ENCODE measurements around the gene ADAM10. TPM values are rescaled to one million over a fixed set of nuclear protein-coding genes. Genes with fewer than 3 reads are reported as not detected.
"Not testable (repeated sequence)": the region's sequence is repeated elsewhere in the genome, so short reads cannot be mapped to it uniquely, and the experiment has no call there.

ADAM10 gene
- total RNA-seq, 1 donor from 2014 or later: 140 TPM

DNA sequence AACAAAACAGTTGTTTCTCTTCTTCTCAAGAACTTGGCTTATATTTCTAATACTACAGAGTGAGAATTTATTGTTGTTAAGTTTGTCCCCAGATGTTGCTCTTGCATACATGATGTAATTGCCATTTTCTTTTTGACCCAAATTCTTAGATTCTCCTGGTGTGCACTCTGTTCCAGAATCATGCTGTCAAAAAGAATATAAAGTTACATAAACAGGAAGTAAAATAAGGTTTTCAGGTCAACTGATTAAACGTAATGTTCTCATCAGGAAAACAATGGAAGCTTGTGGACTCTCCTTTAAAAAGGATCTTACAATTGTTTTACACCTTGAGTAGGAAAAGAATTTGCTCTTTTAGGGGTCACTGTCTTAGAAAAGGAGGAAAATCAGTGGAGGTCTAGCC lies 121.8 kb downstream of the ADAM10 start:
- Mint-ChIP-seq H3K27ac (ENCODE audit: unreplicated experiment) (no peak overlapping the region), H3K9me3 (ENCODE audit: unreplicated experiment) (peaks cover 4% of the 10 kb centered on the region), H3K27me3 (ENCODE audit: unreplicated experiment) (no peaks in the 10 kb centered on the region), H3K36me3 (ENCODE audit: unreplicated experiment) (peaks cover 14% of the 10 kb centered on the region), H3K4me3 (ENCODE audit: unreplicated experiment) (no peak overlapping the region), H3K4me1 (ENCODE audit: low read depth, unreplicated experiment) (no peaks in the 10 kb centered on the region)
- DNase-seq: no peak
- TF ChIP-seq CTCF (IDR thresholded peaks at IDR 0.05; ENCODE audit: partially characterized antibody, unreplicated experiment): no peak

DNA sequence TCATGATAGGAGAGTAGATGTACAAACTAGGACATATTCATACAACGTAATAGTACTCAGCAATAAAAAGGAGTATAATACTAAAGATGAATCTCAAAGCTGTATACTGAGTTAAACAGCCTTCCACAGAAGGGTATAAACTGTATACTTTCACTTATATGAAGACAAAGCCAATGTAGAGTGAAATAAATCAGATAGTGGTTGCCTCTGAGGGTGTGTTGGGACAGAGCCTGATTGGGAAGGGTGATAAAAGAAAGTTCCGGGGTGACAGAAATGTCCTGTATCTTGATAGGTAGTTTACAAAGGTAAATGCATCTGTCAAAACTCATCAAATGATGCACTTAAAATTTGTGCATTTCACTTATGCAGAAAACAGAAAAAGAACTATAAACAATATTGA lies 122.5 kb downstream of the ADAM10 start:
- no peak for TF ChIP-seq CTCF (IDR thresholded peaks at IDR 0.05; ENCODE audit: partially characterized antibody, unreplicated experiment)
- no peak for DNase-seq
- Mint-ChIP-seq H3K36me3 (ENCODE audit: unreplicated experiment) (peaks cover 14% of the 10 kb centered on the region), H3K27me3 (ENCODE audit: unreplicated experiment) (no peaks in the 10 kb centered on the region), H3K4me3 (ENCODE audit: unreplicated experiment) (no peak overlapping the region), H3K9me3 (ENCODE audit: unreplicated experiment) (peaks cover 4% of the 10 kb centered on the region), H3K4me1 (ENCODE audit: low read depth, unreplicated experiment) (no peaks in the 10 kb centered on the region), H3K27ac (ENCODE audit: unreplicated experiment) (no peak overlapping the region)

- Mint-ChIP-seq H3K4me3 (ENCODE audit: unreplicated experiment) (no peak overlapping the region), H3K27ac (ENCODE audit: unreplicated experiment) (no peak overlapping the region), H3K4me1 (ENCODE audit: low read depth, unreplicated experiment) (no peaks in the 10 kb centered on the region), H3K36me3 (ENCODE audit: unreplicated experiment) (peaks cover 13% of the 10 kb centered on the region), H3K27me3 (ENCODE audit: unreplicated experiment) (no peaks in the 10 kb centered on the region), H3K9me3 (ENCODE audit: unreplicated experiment) (peaks cover 4% of the 10 kb centered on the region)
- no peak for TF ChIP-seq CTCF (IDR thresholded peaks at IDR 0.05; ENCODE audit: partially characterized antibody, unreplicated experiment)
- DNase-seq: no peak
Measured at GRCh38 chr15:58626378-58626777, 123.1 kb downstream of the ADAM10 start.

DNA sequence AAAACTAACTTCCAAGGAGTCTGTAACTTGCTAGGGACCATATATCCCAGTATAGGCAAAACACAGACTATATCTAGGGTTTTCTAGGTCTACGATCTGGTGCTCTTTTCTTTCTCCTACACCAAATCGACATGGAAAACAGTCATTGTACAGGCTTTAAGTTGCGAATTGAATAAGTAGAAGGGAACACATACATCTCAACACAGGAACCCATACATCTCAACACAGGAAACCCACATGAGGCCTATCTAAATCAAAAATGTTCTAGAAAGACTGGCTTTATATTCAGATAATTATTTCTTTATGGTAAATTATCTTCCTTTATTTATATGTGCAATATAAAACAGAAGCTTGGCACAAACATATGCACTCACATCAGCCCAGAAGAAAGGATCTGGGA lies 126.6 kb downstream of the ADAM10 start:
- no peak for DNase-seq
- Mint-ChIP-seq H3K27me3 (ENCODE audit: unreplicated experiment) (no peaks in the 10 kb centered on the region), H3K4me3 (ENCODE audit: unreplicated experiment) (no peak overlapping the region), H3K36me3 (ENCODE audit: unreplicated experiment) (peaks cover 15% of the 10 kb centered on the region), H3K27ac (ENCODE audit: unreplicated experiment) (no peak overlapping the region), H3K4me1 (ENCODE audit: low read depth, unreplicated experiment) (no peaks in the 10 kb centered on the region), H3K9me3 (ENCODE audit: unreplicated experiment) (peaks cover 4% of the 10 kb centered on the region)
- TF ChIP-seq CTCF (IDR thresholded peaks at IDR 0.05; ENCODE audit: partially characterized antibody, unreplicated experiment): no peak

DNA sequence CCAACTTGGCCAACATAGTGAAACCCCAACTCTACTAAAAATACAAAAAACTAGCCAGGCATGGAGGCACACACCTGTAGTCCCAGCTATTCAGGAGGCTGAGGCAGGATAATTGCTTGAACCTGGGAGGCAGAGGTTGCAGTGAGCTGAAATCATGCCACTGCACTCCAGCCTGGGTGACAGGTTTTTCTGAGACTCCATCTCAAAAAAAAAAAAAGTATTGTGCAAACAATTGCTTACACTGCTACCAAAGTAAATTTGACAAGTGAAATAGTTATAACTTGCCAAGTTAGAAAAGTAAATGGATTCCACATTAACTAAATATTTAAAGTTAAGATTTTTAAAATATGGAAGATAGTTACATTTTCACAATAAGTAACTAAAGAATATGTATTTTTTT lies 129.2 kb downstream of the ADAM10 start:
- DNase-seq; H3K27ac Mint-ChIP-seq (ENCODE audit: unreplicated experiment); H3K4me3 Mint-ChIP-seq (ENCODE audit: unreplicated experiment); H3K9me3 Mint-ChIP-seq (ENCODE audit: unreplicated experiment); H3K27me3 Mint-ChIP-seq (ENCODE audit: unreplicated experiment); H3K4me1 Mint-ChIP-seq (ENCODE audit: low read depth, unreplicated experiment): not testable (repeated sequence)
- H3K36me3 Mint-ChIP-seq (ENCODE audit: unreplicated experiment): peaks cover 25% of the 10 kb centered on the region

GRCh38 chr15:58616171-58616570 lies 133.3 kb downstream of the ADAM10 start:
- Mint-ChIP-seq H3K27ac (ENCODE audit: unreplicated experiment) (no peak overlapping the region), H3K4me3 (ENCODE audit: unreplicated experiment) (no peak overlapping the region), H3K9me3 (ENCODE audit: unreplicated experiment) (peaks cover 3% of the 10 kb centered on the region), H3K4me1 (ENCODE audit: low read depth, unreplicated experiment) (no peaks in the 10 kb centered on the region), H3K27me3 (ENCODE audit: unreplicated experiment) (peaks cover 2% of the 10 kb centered on the region), H3K36me3 (ENCODE audit: unreplicated experiment) (peaks cover 38% of the 10 kb centered on the region)
- no peak for TF ChIP-seq CTCF (IDR thresholded peaks at IDR 0.05; ENCODE audit: partially characterized antibody, unreplicated experiment)
- DNase-seq: no peak
